DOHH2 (cell line): Measurements from ENCODE around the gene DNAH2.

Experiments
- CTCF ChIP-seq: fragments of 200-600 bp; sonication (generic); IDR thresholded peaks from one replicate; pipeline ENCODE4 v1.5.1; 2014; ENCODE audit warnings: antibody characterized with exemption, mild to moderate bottlenecking, low read depth, low read length; ENCODE audit not compliant: poor library complexity, severe bottlenecking
- EZH2phosphoT487 ChIP-seq: fragments of 200-600 bp; sonication (generic); IDR thresholded peaks from 2 replicates; pipeline ENCODE4 v1.6.1; 2017; ENCODE audit warnings: borderline replicate concordance, mild to moderate bottlenecking, antibody characterized with exemption, low read length, moderate library complexity, mixed read lengths

GRCh38 chr17:7842380-7843256 is 125.1 kb downstream of the DNAH2 start:
- TF ChIP-seq EZH2phosphoT487: no peak
- TF ChIP-seq CTCF: no peak
